ENCODE measurements around the gene TAS1R2.
A peak's percentile ranks its signal among the peaks of the same experiment; 100 is the strongest.
"Not testable (repeated sequence)": the region's sequence is repeated elsewhere in the genome, so short reads cannot be mapped to it uniquely, and the experiment has no call there.

Gene TAS1R2

GRCh38 chr1:18883636-18884418 is 24.4 kb upstream of the TAS1R2 start:
- peak; percentile 52 for DNase-seq (ENCODE audit: low read depth)

- no peak for DNase-seq (ENCODE audit: low read depth)
Observed at GRCh38 chr1:18883079-18883478, 23.6 kb upstream of the TAS1R2 start.

GRCh38 chr1:18882486-18882885 is 23.0 kb upstream of the TAS1R2 start:
- DNase-seq (ENCODE audit: low read depth) = no peak

- no peak for DNase-seq (ENCODE audit: low read depth)
Observed at GRCh38 chr1:18881642-18882431, 22.4 kb upstream of the TAS1R2 start.

GRCh38 chr1:18881164-18881563 is 21.7 kb upstream of the TAS1R2 start:
- DNase-seq (ENCODE audit: low read depth) = no peak

GRCh38 chr1:18880585-18880984 is 21.1 kb upstream of the TAS1R2 start:
- DNase-seq (ENCODE audit: low read depth) = no peak

- no peak for DNase-seq (ENCODE audit: low read depth)
Observed at GRCh38 chr1:18879791-18880309, 20.4 kb upstream of the TAS1R2 start.

GRCh38 chr1:18879215-18879790 is 19.8 kb upstream of the TAS1R2 start:
- DNase-seq (ENCODE audit: low read depth) = no peak

GRCh38 chr1:18878538-18879214 is 19.2 kb upstream of the TAS1R2 start:
- no peak for DNase-seq (ENCODE audit: low read depth)

GRCh38 chr1:18877282-18877681 is 17.8 kb upstream of the TAS1R2 start:
- no peak for DNase-seq (ENCODE audit: low read depth)

GRCh38 chr1:18876210-18876609 is 16.8 kb upstream of the TAS1R2 start:
- DNase-seq (ENCODE audit: low read depth) = no peak

GRCh38 chr1:18875796-18876128 is 16.3 kb upstream of the TAS1R2 start:
- DNase-seq (ENCODE audit: low read depth) = no peak

- DNase-seq (ENCODE audit: low read depth) = peak; percentile 44
Observed at GRCh38 chr1:18875107-18875795, 15.8 kb upstream of the TAS1R2 start.

GRCh38 chr1:18874600-18874999 is 15.1 kb upstream of the TAS1R2 start:
- no peak for DNase-seq (ENCODE audit: low read depth)

- no peak for DNase-seq (ENCODE audit: low read depth)
Observed at GRCh38 chr1:18874036-18874435, 14.6 kb upstream of the TAS1R2 start.

- DNase-seq (ENCODE audit: low read depth) = no peak
Observed at GRCh38 chr1:18872071-18872611, 12.7 kb upstream of the TAS1R2 start.

GRCh38 chr1:18871401-18872070 is 12.1 kb upstream of the TAS1R2 start:
- no peak for DNase-seq (ENCODE audit: low read depth)

- DNase-seq (ENCODE audit: low read depth) = no peak
Observed at GRCh38 chr1:18870957-18871356, 11.5 kb upstream of the TAS1R2 start.

GRCh38 chr1:18870595-18870865 is 11.1 kb upstream of the TAS1R2 start:
- DNase-seq (ENCODE audit: low read depth) = not testable (repeated sequence)

- no peak for DNase-seq (ENCODE audit: low read depth)
Observed at GRCh38 chr1:18869847-18870594, 10.6 kb upstream of the TAS1R2 start.

Measured in stimulated activated CD4-positive, alpha-beta T cell treated with anti-CD3 and anti-CD28 coated beads, Interleukin-2, amount 100 ng/mL, for 4 hours (primary cell).